Stimulated activated CD8-positive, alpha-beta memory T cell treated with anti-CD3 and anti-CD28 coated beads, Interleukin-7, amount 100 ng/mL, for 4 hours (primary cell): ENCODE results near the gene PMF1.

Experiments used
- DNase-seq, 2 donors: peaks; one replicate each; pipeline ENCODE4 v3.0.0-alpha.2; 2020; ENCODE audit warnings: low read depth in 2 of 2

PMF1 gene

DNA sequence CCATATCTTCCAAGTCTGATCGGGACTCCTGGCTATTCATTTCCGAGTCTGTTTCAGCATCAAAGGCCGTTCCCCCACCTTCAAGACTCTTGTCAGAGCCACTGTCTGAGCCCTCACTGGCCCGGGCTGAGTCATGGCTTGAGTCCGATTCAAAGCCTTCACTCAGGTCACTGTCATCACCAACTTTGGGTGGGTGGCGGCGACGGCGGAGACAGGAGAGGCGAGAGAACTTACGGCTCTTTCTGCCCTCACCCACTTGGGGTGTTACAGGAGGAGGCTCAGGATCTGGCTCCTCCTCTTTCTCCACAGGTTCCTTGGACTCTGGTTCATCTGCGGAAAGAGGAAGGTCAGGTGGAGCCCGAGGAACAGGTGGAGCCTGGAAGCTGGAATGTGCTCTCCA is 53.2 kb downstream of the PMF1 start:
- no peak for DNase-seq

DNA sequence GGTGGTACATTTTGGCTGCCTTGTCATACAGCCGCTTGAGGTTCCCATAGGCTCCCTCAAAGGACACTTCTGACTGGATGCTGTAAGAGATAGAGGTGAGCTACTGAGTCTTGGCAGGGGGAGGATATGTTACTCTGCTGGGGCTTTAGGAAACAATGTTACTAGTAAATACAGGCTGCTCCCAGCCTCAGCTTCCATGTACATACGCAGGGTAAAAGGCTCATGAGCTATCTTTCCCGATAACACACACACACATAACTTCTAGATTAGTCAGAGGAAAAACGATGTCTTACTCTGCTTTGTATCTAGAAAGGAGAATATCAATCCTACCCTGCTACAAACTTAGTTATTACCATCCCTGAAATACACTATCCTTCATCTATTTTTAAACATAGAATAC is 55.5 kb downstream of the PMF1 start:
- DNase-seq, result no peak

DNA sequence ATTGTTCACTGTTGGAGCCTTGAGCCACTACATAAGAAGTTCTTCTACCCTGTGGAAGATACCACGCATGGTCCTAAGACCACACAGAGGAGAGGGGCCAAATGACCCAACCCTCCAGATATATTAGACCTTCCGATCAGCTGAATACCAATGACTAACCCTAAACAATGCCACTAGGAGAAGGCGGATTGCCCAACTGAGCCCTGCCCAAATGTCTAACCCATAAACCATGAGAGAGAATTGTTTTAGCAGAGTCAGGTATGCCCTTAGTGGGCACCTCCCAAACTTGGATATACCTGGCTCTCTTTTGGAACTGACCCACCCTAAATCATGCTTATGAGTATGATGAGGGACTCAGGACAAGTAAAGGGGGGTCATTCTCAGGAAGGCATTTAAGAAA is 57.5 kb downstream of the PMF1 start:
- DNase-seq, result no peak

DNA sequence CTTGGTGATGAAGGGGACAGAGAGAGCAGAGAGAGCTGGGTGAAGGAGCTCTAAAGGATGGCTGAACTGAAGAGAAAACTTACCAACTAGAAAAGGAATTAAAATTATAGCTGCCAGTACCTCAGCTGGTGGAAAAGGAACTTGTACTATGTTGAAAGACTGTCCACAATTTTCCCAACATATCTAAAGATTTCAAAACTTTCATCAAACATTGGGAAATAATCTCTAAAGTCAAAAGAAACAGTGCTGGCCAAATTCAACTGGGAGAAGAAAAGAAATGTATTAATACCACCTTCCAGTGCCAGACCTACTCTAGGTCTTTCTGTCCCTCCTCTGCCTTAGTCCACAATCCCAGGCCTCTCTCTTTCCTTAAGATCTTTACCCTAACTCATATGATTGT is 63.7 kb downstream of the PMF1 start:
- no peak for DNase-seq

DNA sequence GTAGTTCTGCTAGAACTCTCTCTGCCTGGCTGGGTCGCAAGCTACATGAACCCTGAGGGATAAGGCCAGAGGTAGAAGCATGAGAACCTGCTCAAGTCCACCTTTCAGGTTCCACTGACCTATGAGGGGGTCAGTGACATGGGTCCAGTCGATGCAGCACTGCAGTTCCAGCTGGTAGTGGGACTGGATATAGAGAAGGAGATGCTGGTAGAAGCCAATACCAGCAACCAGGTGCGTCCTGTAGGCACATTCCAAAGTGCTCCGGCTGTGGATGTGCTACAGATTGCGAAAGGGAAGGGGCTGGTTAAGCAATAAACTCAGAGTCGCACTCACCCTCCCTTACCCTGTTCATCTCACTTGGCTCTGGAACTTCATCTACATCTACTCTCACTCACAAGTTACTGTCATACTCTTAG is 64.2 kb downstream of the PMF1 start:
- DNase-seq, result no peak

DNA sequence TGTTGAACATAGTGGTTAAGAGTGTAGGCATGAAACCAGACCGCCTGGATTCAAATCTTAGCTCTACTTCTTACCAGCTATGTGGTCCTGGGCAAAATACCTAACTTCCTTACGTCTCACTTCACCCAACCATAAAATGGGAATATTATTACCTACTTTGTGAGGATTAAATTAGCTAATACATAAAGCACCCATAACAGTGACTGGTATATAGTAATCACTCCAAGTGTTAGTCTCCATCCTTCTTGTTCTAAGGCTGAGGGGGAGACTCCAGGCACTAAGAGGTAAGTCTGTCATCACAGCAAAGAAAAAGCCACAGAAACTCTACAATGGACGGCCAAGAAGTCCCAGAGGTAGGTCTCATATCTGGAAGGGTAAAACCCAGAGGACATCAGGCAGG is 67.0 kb downstream of the PMF1 start:
- no peak for DNase-seq

DNA sequence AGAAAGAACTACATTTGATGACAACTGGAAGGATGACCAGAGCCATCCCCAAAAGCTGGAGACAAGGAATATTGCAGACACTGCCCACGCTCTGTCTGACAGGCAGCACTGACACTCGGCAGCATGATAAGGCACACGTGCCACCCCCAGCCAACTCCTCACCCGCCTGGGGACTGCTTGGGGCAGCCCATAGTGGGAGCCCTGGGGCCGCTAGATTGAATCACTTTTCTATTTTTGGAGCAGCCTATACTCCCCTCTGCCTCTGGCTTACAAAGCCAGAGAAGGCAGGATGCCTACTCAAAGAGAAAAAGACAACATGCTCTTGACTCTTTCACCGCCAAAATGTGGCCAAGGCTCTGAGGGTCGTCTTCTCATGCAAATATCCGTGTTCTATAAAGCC is 68.5 kb downstream of the PMF1 start:
- DNase-seq, result peak in 1 of 2 donors; percentile 46

DNA sequence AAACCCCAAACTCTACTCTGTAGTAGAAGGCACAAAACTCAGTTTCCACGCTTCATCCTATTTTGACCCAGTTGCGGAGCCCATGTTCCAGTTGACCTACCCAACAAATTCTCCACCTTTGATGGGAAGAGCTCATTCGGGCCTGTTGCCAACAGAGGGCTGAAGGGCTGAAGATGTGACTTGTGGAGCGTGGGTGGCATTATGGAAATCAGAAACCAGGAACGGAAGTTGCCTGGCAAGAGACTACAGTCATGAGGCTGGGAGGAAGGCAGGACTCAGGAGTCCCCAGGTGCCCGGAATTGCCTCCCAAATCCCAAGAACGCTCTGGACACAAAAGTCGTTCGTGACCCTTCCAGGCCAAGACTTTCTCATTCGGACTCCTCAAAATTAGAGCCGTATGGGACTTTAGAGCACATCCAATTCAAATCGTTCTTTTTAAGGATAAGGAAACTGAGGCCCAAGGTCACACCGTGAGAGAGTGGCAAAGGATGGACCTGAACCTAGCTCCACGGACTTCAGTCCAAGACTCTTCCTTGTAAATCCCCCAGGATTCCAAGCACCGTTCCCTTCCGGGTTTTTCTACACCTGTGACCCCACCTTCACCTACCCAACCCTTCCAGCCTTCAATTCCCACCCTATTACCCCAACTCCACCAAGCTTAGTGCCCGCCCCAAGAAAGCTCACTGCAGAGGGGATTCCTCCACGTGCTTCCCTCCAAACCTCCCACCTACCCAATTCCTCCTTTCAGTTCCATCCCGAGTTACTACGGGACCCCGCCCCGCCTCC is 69.1 kb downstream of the PMF1 start:
- no peak for DNase-seq

DNA sequence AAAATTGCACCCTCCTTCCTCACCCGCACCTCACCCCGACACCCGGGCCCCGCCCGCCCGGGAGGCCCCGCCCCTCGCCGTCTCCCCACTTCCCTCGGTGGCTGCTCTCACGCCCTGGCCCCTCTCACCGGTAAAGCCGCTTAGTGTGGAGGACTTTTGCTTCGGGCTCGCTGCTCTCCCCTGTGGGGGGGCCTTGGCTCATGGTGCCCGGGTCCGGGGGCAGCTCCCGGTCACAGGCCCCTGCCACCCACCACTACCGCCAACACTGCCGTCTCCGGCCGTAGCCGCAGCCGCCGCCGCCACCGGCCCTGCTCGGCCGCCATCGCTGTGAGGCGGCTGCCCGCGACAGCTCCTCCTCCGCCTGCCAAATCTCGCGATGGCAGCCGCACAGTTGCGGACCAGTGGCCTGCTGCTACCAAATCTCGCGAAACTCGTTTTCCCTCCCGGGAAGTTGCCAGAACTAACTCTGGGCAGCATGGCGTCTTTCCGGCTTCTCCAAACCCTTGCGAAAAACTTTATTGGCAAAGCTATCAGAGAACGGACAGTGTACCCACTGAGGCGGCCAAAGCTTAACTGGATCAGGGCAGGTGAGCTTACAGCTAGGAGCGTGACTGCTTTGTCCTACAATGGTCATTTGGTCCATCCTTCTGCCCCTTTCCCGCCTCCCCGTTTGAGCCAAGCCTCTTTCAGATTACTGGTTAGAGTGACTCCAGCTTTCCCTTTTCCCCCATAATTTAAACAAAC is 69.8 kb downstream of the PMF1 start, which contains the start of gene SMG5:
TSS of gene SMG5 (minus strand) at position 347 of the 744 bp plus-strand sequence. CDS start at position 202, 145 bp downstream.
- peak; percentile 90 to 94 for DNase-seq

DNA sequence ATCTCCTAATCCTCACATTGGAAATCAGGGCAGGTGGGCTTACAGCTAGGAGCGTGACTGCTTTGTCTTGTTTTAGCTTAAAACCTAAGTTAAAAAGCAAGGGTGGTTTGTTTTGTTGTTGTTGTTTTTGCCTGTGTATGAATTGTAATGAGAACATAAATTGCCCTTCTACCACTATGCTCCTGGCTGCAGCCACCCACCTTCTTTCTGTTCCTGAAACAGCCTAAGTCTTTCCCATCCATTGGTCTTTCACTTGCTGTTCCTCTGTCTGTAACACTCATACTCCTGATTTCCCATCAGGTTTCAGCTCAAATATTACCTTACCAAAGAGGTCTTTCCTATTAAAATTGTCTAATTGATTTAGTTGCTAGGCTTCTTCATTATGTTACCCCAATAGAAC is 70.7 kb downstream of the PMF1 start:
- DNase-seq, result no peak

DNA sequence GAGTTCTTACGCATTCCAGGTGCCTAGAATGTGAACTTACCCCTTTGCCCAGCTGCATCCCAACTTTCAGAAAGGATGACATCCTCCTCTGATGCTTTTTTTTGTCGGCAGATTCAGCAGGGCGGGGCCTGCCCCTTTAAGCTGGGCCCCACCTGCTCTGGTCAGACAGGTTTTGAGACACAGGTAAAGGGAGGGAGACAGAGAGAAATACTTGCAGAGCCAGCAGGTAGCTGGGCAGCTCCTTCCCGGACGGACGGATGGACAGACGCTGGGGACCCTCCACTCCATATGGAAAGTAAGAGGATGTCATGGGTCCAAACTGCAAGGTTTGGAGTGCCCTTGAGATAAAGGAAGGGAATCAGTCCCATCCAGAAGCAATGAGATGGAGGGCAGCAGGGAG is 71.3 kb downstream of the PMF1 start, which contains the start of gene TMEM79:
TSS of gene TMEM79 (plus strand) at position 214 of the 400 bp plus-strand sequence. CDS start 902 bp downstream, outside the sequence.
- DNase-seq, result no peak

DNA sequence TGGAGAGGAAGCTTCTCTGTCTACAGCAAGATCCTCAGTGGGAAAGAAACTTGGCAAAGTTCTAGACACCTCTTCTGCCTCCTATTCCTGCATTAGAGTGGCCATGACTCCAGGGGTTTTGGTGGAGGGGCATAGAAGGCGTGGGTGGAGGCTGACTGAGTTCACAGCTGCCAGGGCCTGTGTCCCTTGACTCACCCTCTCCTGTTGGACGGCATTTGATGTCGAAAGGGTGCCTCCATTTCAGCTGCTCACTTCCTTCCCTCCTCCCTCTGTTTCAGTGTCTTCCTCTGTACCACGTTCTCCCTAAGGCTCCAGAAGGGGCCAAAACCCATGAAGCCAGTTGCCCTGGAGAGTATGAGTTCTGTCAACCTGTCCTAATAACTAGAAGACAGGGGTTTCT is 72.0 kb downstream of the PMF1 start:
- DNase-seq, result no peak

DNA sequence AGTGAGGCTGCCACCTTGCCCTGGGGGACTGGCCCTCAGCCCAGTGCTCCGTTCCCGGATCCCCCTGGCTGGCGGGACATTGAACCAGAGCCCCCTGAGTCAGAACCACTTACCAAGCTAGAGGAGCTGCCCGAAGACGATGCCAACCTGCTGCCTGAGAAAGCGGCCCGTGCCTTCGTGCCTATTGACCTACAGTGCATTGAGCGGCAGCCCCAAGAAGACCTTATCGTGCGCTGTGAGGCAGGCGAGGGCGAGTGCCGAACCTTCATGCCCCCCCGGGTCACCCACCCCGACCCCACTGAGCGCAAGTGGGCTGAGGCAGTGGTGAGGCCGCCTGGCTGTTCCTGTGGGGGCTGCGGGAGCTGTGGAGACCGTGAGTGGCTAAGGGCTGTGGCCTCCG is 72.6 kb downstream of the PMF1 start:
- no peak for DNase-seq

DNA sequence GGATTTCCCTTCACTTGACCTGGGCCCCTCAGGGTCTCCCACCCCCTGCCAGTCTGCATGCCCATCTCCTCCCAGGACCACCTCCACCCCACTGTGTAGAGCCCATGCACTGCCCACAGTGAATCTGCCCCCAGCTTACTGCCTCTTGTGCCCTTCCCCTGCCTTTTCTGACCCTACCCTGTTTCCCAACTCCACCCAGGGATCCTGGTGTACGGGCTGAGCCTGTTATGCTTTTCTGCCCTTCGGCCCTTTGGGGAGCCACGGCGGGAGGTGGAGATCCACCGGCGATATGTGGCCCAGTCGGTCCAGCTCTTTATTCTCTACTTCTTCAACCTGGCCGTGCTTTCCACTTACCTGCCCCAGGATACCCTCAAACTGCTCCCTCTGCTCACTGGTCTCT is 73.3 kb downstream of the PMF1 start:
- no peak for DNase-seq
